ENCODE measurements around the gene MITF.

GRCh38 chr3:69983546-69984265 is 244.4 kb downstream of the MITF start:
- TF ChIP-seq, protein P1, sequence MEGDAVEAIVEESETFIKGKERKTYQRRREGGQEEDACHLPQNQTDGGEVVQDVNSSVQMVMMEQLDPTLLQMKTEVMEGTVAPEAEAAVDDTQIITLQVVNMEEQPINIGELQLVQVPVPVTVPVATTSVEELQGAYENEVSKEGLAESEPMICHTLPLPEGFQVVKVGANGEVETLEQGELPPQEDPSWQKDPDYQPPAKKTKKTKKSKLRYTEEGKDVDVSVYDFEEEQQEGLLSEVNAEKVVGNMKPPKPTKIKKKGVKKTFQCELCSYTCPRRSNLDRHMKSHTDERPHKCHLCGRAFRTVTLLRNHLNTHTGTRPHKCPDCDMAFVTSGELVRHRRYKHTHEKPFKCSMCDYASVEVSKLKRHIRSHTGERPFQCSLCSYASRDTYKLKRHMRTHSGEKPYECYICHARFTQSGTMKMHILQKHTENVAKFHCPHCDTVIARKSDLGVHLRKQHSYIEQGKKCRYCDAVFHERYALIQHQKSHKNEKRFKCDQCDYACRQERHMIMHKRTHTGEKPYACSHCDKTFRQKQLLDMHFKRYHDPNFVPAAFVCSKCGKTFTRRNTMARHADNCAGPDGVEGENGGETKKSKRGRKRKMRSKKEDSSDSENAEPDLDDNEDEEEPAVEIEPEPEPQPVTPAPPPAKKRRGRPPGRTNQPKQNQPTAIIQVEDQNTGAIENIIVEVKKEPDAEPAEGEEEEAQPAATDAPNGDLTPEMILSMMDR (conservative IDR thresholded peaks at IDR 0.05 in 1 of 2, IDR thresholded peaks at IDR 0.05 in 1 of 2; ENCODE audit: extremely low read depth in 1 of 2, insufficient read depth in 1 of 2, low read depth in 1 of 2, low read length in 2 of 2), result no peak
- no peak for TF ChIP-seq EZH2 (IDR thresholded peaks at IDR 0.05; ENCODE audit: borderline replicate concordance, low read length)

Data from mammary epithelial cell (primary cell).